PC-9 (cell line): ENCODE data around the gene PIK3CB. TPM values are rescaled to one million over a fixed set of nuclear protein-coding genes. Genes with fewer than 3 reads are reported as not detected.
A peak's percentile ranks its signal among the peaks of the same experiment; 100 is the strongest.
"Not testable (repeated sequence)": the region's sequence is repeated elsewhere in the genome, so short reads cannot be mapped to it uniquely, and the experiment has no call there.

Source experiments
- BruUV-seq: library from RNA; stranded (reverse); fragments of 400-500 nt; replicated peaks from 2 replicates; lab custom pipeline; 2021; lab: Mats Ljungman, UMichigan
- CTCF ChIA-PET: fragments of 300-600 bp; sonication (Branson Sonifier 250); formaldehyde crosslinking; loops from one replicate; lab custom pipeline; 2022; ENCODE audit warnings: antibody characterized with exemption; lab: Charles Lee
- POLR2A ChIA-PET: fragments of 300-600 bp; sonication (Branson Sonifier 250); formaldehyde crosslinking; loops from one replicate; lab custom pipeline; 2022; ENCODE audit warnings: antibody characterized with exemption; ENCODE audit not compliant: unreplicated experiment; lab: Charles Lee
- DNase-seq, 2 experiments: peaks; one replicate each; pipeline versions ENCODE4 v3.0.0 to v3.0.0-alpha.2; 2015 to 2022; ENCODE audit warnings: mixed read lengths in 1 of 2
- H2AFZ ChIP-seq: fragments of 200-600 bp; sonication (generic); 2 replicates; pipeline ENCODE4 v1.8.1; 2017; ENCODE audit warnings: antibody characterized with exemption
- H3F3A ChIP-seq: fragments of 200-600 bp; sonication (generic); 2 replicates; pipeline ENCODE4 v1.8.1; 2017; ENCODE audit warnings: antibody characterized with exemption, mild to moderate bottlenecking, low read depth; ENCODE audit not compliant: insufficient read depth
- H3K27ac ChIP-seq: fragments of 200-600 bp; sonication (generic); 2 replicates; pipeline ENCODE4 v1.6.1; 2016; ENCODE audit warnings: mixed run types
- H3K27me3 ChIP-seq: fragments of 200-600 bp; sonication (generic); 2 replicates; pipeline ENCODE4 v1.6.1; 2016; ENCODE audit warnings: low read depth, mixed run types; ENCODE audit not compliant: insufficient read depth
- H3K36me3 ChIP-seq: fragments of 200-600 bp; sonication (generic); 2 replicates; pipeline ENCODE4 v1.6.1; 2016; ENCODE audit warnings: low read depth, mixed run types
- H3K4me1 ChIP-seq: fragments of 200-600 bp; sonication (generic); replicated peaks from 2 replicates; pipeline ENCODE4 v1.6.1; 2016; ENCODE audit warnings: mixed run types; ENCODE audit not compliant: insufficient read depth
- H3K4me2 ChIP-seq: fragments of 200-600 bp; sonication (generic); 2 replicates; pipeline ENCODE4 v1.6.1; 2017; ENCODE audit warnings: mixed run types
- H3K4me3 ChIP-seq: fragments of 200-600 bp; sonication (generic); 2 replicates; pipeline ENCODE4 v1.6.1; 2016; ENCODE audit warnings: mixed run types
- H3K79me2 ChIP-seq: fragments of 200-600 bp; sonication (generic); 2 replicates; pipeline ENCODE4 v1.6.1; 2017; ENCODE audit warnings: low read depth, mixed run types
- H3K9me2 ChIP-seq: fragments of 200-600 bp; sonication (generic); 2 replicates; pipeline ENCODE4 v1.8.1; 2017; ENCODE audit warnings: mild to moderate bottlenecking; ENCODE audit not compliant: insufficient read depth
- H3K9me3 ChIP-seq: fragments of 200-600 bp; sonication (generic); 2 replicates; pipeline ENCODE4 v1.8.1; 2016; ENCODE audit warnings: low read depth; ENCODE audit not compliant: insufficient read depth
- H4K20me1 ChIP-seq: fragments of 200-600 bp; sonication (generic); 2 replicates; pipeline ENCODE4 v1.8.1; 2017; ENCODE audit not compliant: insufficient read depth
- CTCF ChIP-seq: fragments of 200-600 bp; sonication (generic); conservative IDR thresholded peaks from 2 replicates; pipeline ENCODE4 v1.6.1; 2017; ENCODE audit warnings: mixed run types, antibody characterized with exemption, mild to moderate bottlenecking, moderate library complexity
- EZH2 ChIP-seq: fragments of 200-600 bp; sonication (generic); IDR thresholded peaks from 2 replicates; pipeline ENCODE4 v1.8.0; 2017; ENCODE audit warnings: antibody characterized with exemption, low read depth
- intact Hi-C: fragments of 100-400 bp; cut with micrococcal nuclease; formaldehyde crosslinking; loops from one replicate; pipeline ENCODE4 v1.10.0; 2022; ENCODE audit not compliant: unreplicated experiment
- total RNA-seq: library from RNA; stranded (reverse); gene quantifications from 2 replicates; pipeline ENCODE4 v1.2.3, GENCODE V29; 2021

Gene PIK3CB
- total RNA-seq, 1 experiment from 2014 or later: 47.8 TPM

- no peak for DNase-seq
- peaks cover 16% of the 10 kb centered on the region for H3K4me1 ChIP-seq
- no peaks in the 10 kb centered on the region for H3K9me3 ChIP-seq
- no peaks in the 10 kb centered on the region; the same call in 1 of the 2 replicates for H3K36me3 ChIP-seq
- H2AFZ ChIP-seq: peak overlapping the region; percentile 93
- no peaks in the 10 kb centered on the region for H4K20me1 ChIP-seq
- POLR2A ChIA-PET: no interaction called here
- TSS peak; percentile 97 for BruUV-seq
- peak overlapping the region; percentile 63 for H3K4me3 ChIP-seq
- peak overlapping the region; percentile 88 for H3K4me2 ChIP-seq
- CTCF ChIA-PET: no interaction called here
- TF ChIP-seq CTCF: no peak
- TF ChIP-seq EZH2: no peak
- H3K9me2 ChIP-seq: no peaks in the 10 kb centered on the region
- H3K27me3 ChIP-seq: no peaks in the 10 kb centered on the region
- peak overlapping the region; percentile 92 for H3K27ac ChIP-seq
- intact Hi-C loops: loop anchor here (1.0 to 10.0 kb wide), 2 partner anchors 28 to 241 kb away; partner anchors contain the start of gene CEP70
- peaks cover 40% of the 10 kb centered on the region for H3K79me2 ChIP-seq
- peaks cover 22% of the 10 kb centered on the region; the same call in 1 of the 2 replicates for H3F3A ChIP-seq
These were observed 649 bp upstream of the PIK3CB start for GRCh38 chr3:138835397-138835757.

- CTCF ChIA-PET: interaction anchor here (0.5 kb wide), 2 partner anchors 27 to 81 kb away, joined by 3 to 4 read pairs; no protein-coding TSS in a partner anchor
- Histone ChIP-seq H2AFZ (peak overlapping the region; percentile 79), H3K9me2 (no peaks in the 10 kb centered on the region), H3K27ac (peak overlapping the region; percentile 92), H3K79me2 (peaks cover 53% of the 10 kb centered on the region), H3K36me3 (no peaks in the 10 kb centered on the region; the same call in 1 of the 2 replicates), H3K4me2 (peak overlapping the region; percentile 88), H3K4me3 (peak overlapping the region; percentile 63), H3K27me3 (no peaks in the 10 kb centered on the region), H3K4me1 (peaks cover 16% of the 10 kb centered on the region), H3K9me3 (no peaks in the 10 kb centered on the region), H3F3A (peaks cover 22% of the 10 kb centered on the region; the same call in 1 of the 2 replicates), H4K20me1 (no peaks in the 10 kb centered on the region)
- TF ChIP-seq EZH2: no peak
- TF ChIP-seq CTCF: peak; percentile 34; the same call in 1 of the 2 replicates
- no TSS peak for BruUV-seq
- DNase-seq: peak in 1 of 2 experiments; percentile 54
- intact Hi-C loops: loop anchor here (1.0 to 10.0 kb wide), 2 partner anchors 81 to 239 kb away; partner anchors contain the start of gene CEP70
- POLR2A ChIA-PET: no interaction called here
These were observed 681 bp downstream of the PIK3CB start for GRCh38 chr3:138833899-138834595.

GRCh38 chr3:138832473-138833057 is 2.2 kb downstream of the PIK3CB start:
- Histone ChIP-seq H3K4me1 (peaks cover 16% of the 10 kb centered on the region), H3F3A (peaks cover 22% of the 10 kb centered on the region; the same call in 1 of the 2 replicates), H3K4me2 (peak overlapping the region; percentile 88), H3K79me2 (peaks cover 65% of the 10 kb centered on the region)
- CTCF ChIA-PET: interaction anchor here (0.6 kb wide), 1 partner anchor 67 kb away, joined by 5 read pairs; no protein-coding TSS in a partner anchor
- H3K27ac ChIP-seq, H4K20me1 ChIP-seq, H3K27me3 ChIP-seq, POLR2A ChIA-PET, H3K9me2 ChIP-seq, BruUV-seq, H2AFZ ChIP-seq, H3K4me3 ChIP-seq, DNase-seq, H3K36me3 ChIP-seq, H3K9me3 ChIP-seq: not testable (repeated sequence)
- intact Hi-C loops: loop anchor here (10.0 kb wide), 1 partner anchor 238 kb away; the partner anchor contains the start of gene CEP70
